Activated T-helper 1 cell treated with anti-CD3 and anti-CD28 coated beads, Interleukin-12 subunit alpha, Interleukin-12 subunit beta, Interleukin-2, Interleukin-4 antibody, amounts not matched to agents 30 ng/mL and 10 ng/mL and 1 ng/mL, durations not matched to agents 14 hours and 24 hours and 36 hours (primary cell): Measurements from ENCODE around the gene ELK1. TPM values are rescaled to one million over a fixed set of nuclear protein-coding genes. Genes with fewer than 3 reads are reported as not detected.

Experiments
- DNase-seq: peaks from one replicate; pipeline ENCODE4 v3.0.0; 2021; ENCODE audit warnings: low spot score
- H3K27ac Mint-ChIP-seq: one replicate; pipeline ENCODE4 v1.8.0; 2021; ENCODE audit warnings: mild to moderate bottlenecking, mixed read lengths
- H3K27me3 Mint-ChIP-seq: one replicate; pipeline ENCODE4 v1.8.0; 2022; ENCODE audit warnings: mild to moderate bottlenecking, moderate library complexity, mixed read lengths; ENCODE audit not compliant: insufficient read depth
- H3K36me3 Mint-ChIP-seq: one replicate; pipeline ENCODE4 v1.8.0; 2021; ENCODE audit warnings: low read depth, mixed read lengths
- H3K4me1 Mint-ChIP-seq: one replicate; pipeline ENCODE4 v1.8.0; 2021; ENCODE audit warnings: low read depth, mixed read lengths
- H3K4me3 Mint-ChIP-seq: one replicate; pipeline ENCODE4 v1.8.0; 2021; ENCODE audit warnings: mild to moderate bottlenecking, moderate library complexity, mixed read lengths
- H3K9me3 Mint-ChIP-seq: one replicate; pipeline ENCODE4 v1.8.0; 2021; ENCODE audit warnings: mixed read lengths
- intact Hi-C: fragments of 100-400 bp; cut with micrococcal nuclease; formaldehyde crosslinking; loops from one replicate; pipeline ENCODE4 v1.15.1; 2024
- total RNA-seq: library from RNA; stranded (reverse); gene quantifications from 2 replicates; pipeline ENCODE4 v1.2.3, GENCODE V29; 2022

Gene ELK1
- total RNA-seq, 1 donor from 2014 or later, result 99.3 TPM

- H3K9me3 Mint-ChIP-seq, result peaks cover 4% of the 10 kb centered on the region
- H3K27me3 Mint-ChIP-seq, result no peaks in the 10 kb centered on the region
- peak overlapping the region; percentile 98 for H3K27ac Mint-ChIP-seq
- intact Hi-C loops, result loop anchor here (2.0 to 10.0 kb wide), 9 partner anchors 99 to 1275 kb away; partner anchors contain the start of genes ARAF, CDK16, EBP and FTSJ1
- no peak for DNase-seq
- peaks cover 32% of the 10 kb centered on the region for H3K4me1 Mint-ChIP-seq
- peaks cover 32% of the 10 kb centered on the region for H3K36me3 Mint-ChIP-seq
- H3K4me3 Mint-ChIP-seq, result peak overlapping the region; percentile 90
These were observed 9.0 kb upstream of the ELK1 start for GRCh38 chrX:47659421-47659726.

- no peaks in the 10 kb centered on the region for H3K27me3 Mint-ChIP-seq
- peaks cover 4% of the 10 kb centered on the region for H3K9me3 Mint-ChIP-seq
- peak; percentile 89 for DNase-seq
- intact Hi-C loops, result loop anchor here (1.0 to 10.0 kb wide), 11 partner anchors 9 to 1276 kb away; partner anchors contain the start of genes ARAF, CDK16, EBP and ELK1
- peak within 1 kb of the TSS; percentile 90 for H3K4me3 Mint-ChIP-seq
- peak within 1 kb of the TSS; percentile 98 for H3K27ac Mint-ChIP-seq
- H3K4me1 Mint-ChIP-seq, result peaks cover 31% of the 10 kb centered on the region
- peaks cover 33% of the 10 kb centered on the region for H3K36me3 Mint-ChIP-seq
These were observed 8.5 kb upstream of the ELK1 start, which contains the start of gene UXT for GRCh38 chrX:47658684-47659420. UXT (minus strand) TSS chrX:47659180; CDS start chrX:47658927, 253 bp downstream.

- no peak for DNase-seq
- Mint-ChIP-seq H3K4me1 (peaks cover 36% of the 10 kb centered on the region), H3K9me3 (peaks cover 4% of the 10 kb centered on the region), H3K27me3 (no peaks in the 10 kb centered on the region), H3K27ac (peak overlapping the region; percentile 98), H3K36me3 (peaks cover 39% of the 10 kb centered on the region), H3K4me3 (peak overlapping the region; percentile 90)
- intact Hi-C loops, result loop anchor here (1.0 to 10.0 kb wide), 11 partner anchors 8 to 1277 kb away; partner anchors contain the start of genes ARAF, CDK16, EBP and ELK1
These were observed 7.9 kb upstream of the ELK1 start for GRCh38 chrX:47658301-47658683.

GRCh38 chrX:47651043-47651905 is 911 bp upstream of the ELK1 start:
- intact Hi-C loops, result loop anchor here (2.0 to 10.0 kb wide), 4 partner anchors 186 to 1284 kb away; partner anchors contain the start of genes FTSJ1, HDAC6, SLC38A5 and ZNF81
- Mint-ChIP-seq H3K4me3 (peak overlapping the region; percentile 95), H3K27me3 (no peaks in the 10 kb centered on the region), H3K9me3 (no peaks in the 10 kb centered on the region), H3K36me3 (peaks cover 65% of the 10 kb centered on the region), H3K4me1 (peaks cover 71% of the 10 kb centered on the region), H3K27ac (peak overlapping the region; percentile 96)
- DNase-seq, result no peak

GRCh38 chrX:47649781-47650163 is 591 bp downstream of the ELK1 start:
- peaks cover 59% of the 10 kb centered on the region for H3K36me3 Mint-ChIP-seq
- H3K27ac Mint-ChIP-seq, result peak overlapping the region; percentile 95
- no peak for DNase-seq
- no peaks in the 10 kb centered on the region for H3K27me3 Mint-ChIP-seq
- H3K4me1 Mint-ChIP-seq, result peaks cover 68% of the 10 kb centered on the region
- H3K9me3 Mint-ChIP-seq, result no peaks in the 10 kb centered on the region
- peak overlapping the region; percentile 95 for H3K4me3 Mint-ChIP-seq
- intact Hi-C loops, result loop anchor here (1.0 to 10.0 kb wide), 11 partner anchors 9 to 1285 kb away; partner anchors contain the start of genes ARAF, FTSJ1, HDAC6 and SLC38A5

- intact Hi-C loops, result loop anchor here (2.0 kb wide), 1 partner anchor 14 kb away; no protein-coding TSS in a partner anchor
- Mint-ChIP-seq H3K4me3 (peak overlapping the region; percentile 95), H3K27me3 (no peaks in the 10 kb centered on the region), H3K36me3 (peaks cover 60% of the 10 kb centered on the region), H3K27ac (peak overlapping the region; percentile 95), H3K4me1 (peaks cover 73% of the 10 kb centered on the region), H3K9me3 (no peaks in the 10 kb centered on the region)
- no peak for DNase-seq
These were observed 1.1 kb downstream of the ELK1 start for GRCh38 chrX:47649271-47649670.

DNA sequence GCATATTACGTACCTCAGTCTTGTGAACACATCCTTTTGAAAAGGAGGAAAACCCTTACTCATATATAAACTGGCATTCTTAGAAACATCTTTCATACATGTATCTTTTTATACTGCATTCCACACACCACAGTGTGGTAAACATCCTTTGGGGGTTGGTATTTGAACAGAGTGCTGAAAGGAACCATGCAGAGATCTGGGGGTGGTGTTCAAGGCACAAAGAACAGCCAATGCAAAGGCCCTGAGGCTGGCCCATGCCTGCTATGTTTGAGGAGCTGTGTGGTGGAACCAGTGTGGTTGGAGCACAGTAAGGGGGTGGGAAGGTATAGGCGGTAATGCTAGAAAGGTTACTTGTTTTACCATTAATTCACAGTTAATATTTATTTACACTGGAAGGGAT is 2.0 kb downstream of the ELK1 start:
- peaks cover 72% of the 10 kb centered on the region for H3K4me1 Mint-ChIP-seq

DNA sequence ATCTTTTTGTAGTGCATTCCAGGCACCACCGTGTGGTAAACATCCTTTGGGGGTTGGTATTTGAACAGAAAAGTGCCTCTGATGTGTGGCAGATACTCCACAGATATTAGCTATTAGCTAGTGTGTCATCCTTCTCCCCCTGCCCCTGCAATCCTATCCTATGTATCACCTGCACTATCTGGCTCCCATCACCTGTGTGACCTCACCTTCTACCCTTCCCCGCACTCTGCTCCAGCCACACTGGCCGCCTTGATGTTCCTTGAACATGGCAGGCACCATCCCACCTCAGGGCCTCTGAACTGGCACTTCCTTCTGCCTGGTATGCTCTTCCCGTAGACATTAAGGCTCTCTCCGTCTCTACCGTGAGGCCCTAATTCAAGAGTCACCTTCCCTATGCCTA is 3.7 kb downstream of the ELK1 start:
- H3K27me3 Mint-ChIP-seq, result no peaks in the 10 kb centered on the region
- H3K27ac Mint-ChIP-seq, result no peak overlapping the region
- H3K4me1 Mint-ChIP-seq, result peaks cover 55% of the 10 kb centered on the region
- DNase-seq, result no peak
- peak overlapping the region; percentile 20 for H3K4me3 Mint-ChIP-seq
- peaks cover 46% of the 10 kb centered on the region for H3K36me3 Mint-ChIP-seq
- H3K9me3 Mint-ChIP-seq, result no peaks in the 10 kb centered on the region
- intact Hi-C loops, result no loop called here

More for the DNA sequence above, 2.0 kb downstream of the ELK1 start:
- no peaks in the 10 kb centered on the region for H3K9me3 Mint-ChIP-seq
- DNase-seq, result no peak
- H3K27me3 Mint-ChIP-seq, result no peaks in the 10 kb centered on the region
- H3K27ac Mint-ChIP-seq, result peak overlapping the region; percentile 95
- H3K4me3 Mint-ChIP-seq, result peak overlapping the region; percentile 95
- intact Hi-C loops, result loop anchor here (1.0 to 2.0 kb wide), 2 partner anchors 13 to 14 kb away; no protein-coding TSS in a partner anchor
- peaks cover 58% of the 10 kb centered on the region for H3K36me3 Mint-ChIP-seq

- Mint-ChIP-seq H3K4me1 (peaks cover 44% of the 10 kb centered on the region), H3K36me3 (peaks cover 43% of the 10 kb centered on the region), H3K27me3 (no peaks in the 10 kb centered on the region), H3K27ac (peak overlapping the region; percentile 23), H3K9me3 (no peaks in the 10 kb centered on the region), H3K4me3 (no peak overlapping the region)
- DNase-seq, result no peak
- intact Hi-C loops, result no loop called here
These were observed 4.8 kb downstream of the ELK1 start for GRCh38 chrX:47645530-47645929.

DNA sequence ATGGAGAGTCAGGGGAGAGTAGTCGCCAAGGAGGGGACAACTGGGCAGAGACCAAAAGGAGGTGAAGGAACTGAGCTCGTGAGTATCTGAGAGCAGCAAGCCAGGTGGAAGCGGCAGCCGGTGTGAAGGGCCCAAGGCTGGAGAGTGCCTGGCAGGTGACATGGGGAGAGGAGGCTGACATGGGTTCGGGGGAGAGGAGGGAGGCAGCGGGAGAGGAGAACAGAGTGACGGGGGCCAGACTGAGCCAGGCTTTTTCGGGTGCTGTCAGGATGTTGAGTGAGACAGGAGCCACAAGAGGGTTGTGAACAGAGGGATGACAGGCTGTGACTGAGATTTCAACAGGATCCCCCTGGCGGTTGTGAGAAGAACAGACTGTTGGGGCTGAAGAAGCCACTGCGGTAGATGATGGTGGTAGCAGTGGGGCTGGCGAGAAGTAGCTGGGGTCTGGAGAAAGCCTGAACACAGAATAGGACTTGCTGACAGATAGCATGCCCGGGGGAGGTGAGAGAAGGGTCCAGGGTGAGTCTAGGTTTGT is 5.7 kb downstream of the ELK1 start:
- no peak overlapping the region for H3K27ac Mint-ChIP-seq
- DNase-seq, result no peak

DNA sequence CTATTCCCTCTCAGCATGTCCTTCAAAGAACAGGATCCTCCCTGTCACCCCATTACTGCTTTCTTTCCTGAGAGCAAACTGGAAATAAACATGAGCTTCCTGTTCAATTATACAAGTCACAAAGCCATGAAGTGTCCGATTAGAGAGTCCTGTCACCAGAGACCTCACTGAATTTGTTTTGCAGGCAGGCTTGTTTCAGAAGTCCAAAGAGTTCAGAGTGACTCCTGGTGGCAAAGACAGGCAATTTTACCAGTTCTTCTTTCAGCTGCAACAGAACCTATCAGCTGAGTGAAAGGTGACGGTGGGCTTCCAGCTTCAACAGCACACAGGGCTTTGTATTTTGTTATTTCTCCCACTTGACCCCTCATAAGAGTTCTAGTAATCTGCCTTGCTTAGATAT is 6.4 kb downstream of the ELK1 start:
- no peak overlapping the region for H3K4me3 Mint-ChIP-seq
- H3K36me3 Mint-ChIP-seq, result peaks cover 52% of the 10 kb centered on the region
- intact Hi-C loops, result no loop called here
- no peak overlapping the region for H3K27ac Mint-ChIP-seq
- no peak for DNase-seq
- H3K27me3 Mint-ChIP-seq, result no peaks in the 10 kb centered on the region
- H3K4me1 Mint-ChIP-seq, result peaks cover 43% of the 10 kb centered on the region
- H3K9me3 Mint-ChIP-seq, result peaks cover 10% of the 10 kb centered on the region

More for the DNA sequence above, 5.7 kb downstream of the ELK1 start:
- Mint-ChIP-seq H3K4me3 (no peak overlapping the region), H3K36me3 (peaks cover 51% of the 10 kb centered on the region), H3K27me3 (no peaks in the 10 kb centered on the region), H3K4me1 (peaks cover 47% of the 10 kb centered on the region), H3K9me3 (peaks cover 8% of the 10 kb centered on the region)
- intact Hi-C loops, result no loop called here

DNA sequence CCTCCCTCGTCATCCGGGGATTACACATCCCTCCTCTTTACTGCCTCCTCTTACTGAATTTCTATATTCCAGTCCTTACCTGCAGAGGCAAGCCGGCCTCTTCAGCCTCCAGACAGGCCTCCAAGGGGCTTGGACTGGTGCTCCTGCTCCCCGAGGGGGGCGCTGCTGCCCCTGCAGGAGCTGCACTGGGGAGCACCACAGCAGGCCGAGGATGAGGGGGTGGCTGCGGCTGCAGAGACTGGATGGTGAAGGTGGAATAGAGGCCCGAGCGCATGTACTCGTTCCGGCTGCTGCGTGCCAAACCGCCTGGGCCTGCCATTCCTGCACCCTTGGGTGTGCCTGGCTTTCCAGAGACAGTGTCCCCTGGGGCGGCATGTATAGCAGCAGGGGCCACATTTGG is 11.5 kb downstream of the ELK1 start:
- Mint-ChIP-seq H3K4me3 (peak overlapping the region; percentile 67), H3K27ac (no peak overlapping the region), H3K4me1 (peaks cover 23% of the 10 kb centered on the region), H3K27me3 (no peaks in the 10 kb centered on the region), H3K36me3 (peaks cover 48% of the 10 kb centered on the region), H3K9me3 (peaks cover 10% of the 10 kb centered on the region)
- intact Hi-C loops, result no loop called here
- no peak for DNase-seq
